ENCODE data around the gene HIGD1C.

DNA sequence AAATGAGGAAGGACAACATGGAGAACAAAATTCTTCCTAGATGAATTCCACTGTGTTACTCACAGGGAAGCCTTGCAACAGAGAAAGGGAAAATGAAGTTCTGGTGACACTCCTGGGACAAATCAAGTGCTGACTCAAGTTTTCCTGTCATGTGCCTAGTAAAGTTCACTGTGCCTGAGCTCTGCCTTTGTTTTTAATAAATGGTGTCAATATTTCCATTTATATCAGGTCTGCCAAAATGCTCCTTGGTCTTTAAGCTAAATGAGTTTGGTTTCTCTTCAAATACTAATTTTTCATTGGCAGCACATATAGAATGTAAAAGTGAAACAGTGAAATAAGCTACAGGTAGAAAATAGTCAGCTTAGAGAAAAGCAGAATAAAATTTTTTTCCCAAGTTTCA, 33.0 kb downstream of the HIGD1C start:
- TF ChIP-seq, protein P1, sequence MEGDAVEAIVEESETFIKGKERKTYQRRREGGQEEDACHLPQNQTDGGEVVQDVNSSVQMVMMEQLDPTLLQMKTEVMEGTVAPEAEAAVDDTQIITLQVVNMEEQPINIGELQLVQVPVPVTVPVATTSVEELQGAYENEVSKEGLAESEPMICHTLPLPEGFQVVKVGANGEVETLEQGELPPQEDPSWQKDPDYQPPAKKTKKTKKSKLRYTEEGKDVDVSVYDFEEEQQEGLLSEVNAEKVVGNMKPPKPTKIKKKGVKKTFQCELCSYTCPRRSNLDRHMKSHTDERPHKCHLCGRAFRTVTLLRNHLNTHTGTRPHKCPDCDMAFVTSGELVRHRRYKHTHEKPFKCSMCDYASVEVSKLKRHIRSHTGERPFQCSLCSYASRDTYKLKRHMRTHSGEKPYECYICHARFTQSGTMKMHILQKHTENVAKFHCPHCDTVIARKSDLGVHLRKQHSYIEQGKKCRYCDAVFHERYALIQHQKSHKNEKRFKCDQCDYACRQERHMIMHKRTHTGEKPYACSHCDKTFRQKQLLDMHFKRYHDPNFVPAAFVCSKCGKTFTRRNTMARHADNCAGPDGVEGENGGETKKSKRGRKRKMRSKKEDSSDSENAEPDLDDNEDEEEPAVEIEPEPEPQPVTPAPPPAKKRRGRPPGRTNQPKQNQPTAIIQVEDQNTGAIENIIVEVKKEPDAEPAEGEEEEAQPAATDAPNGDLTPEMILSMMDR (IDR thresholded peaks at IDR 0.05): no peak
- peak in 1 of 2 donors; percentile 33 for TF ChIP-seq POLR2A (IDR thresholded peaks at IDR 0.05)

Measured in thyroid gland (tissue), 4 donors.